GM19397 (cell line): ENCODE measurements around the gene MS4A2.
"Not testable (repeated sequence)": the region's sequence is repeated elsewhere in the genome, so short reads cannot be mapped to it uniquely, and the experiment has no call there.

ENCODE experiments used
- ATAC-seq: cut with Tn5 transposase; IDR thresholded peaks from one replicate; pipeline ENCODE4 v1.9.1; 2021; ENCODE audit warnings: mild to moderate bottlenecking, moderate library complexity; ENCODE audit not compliant: unreplicated experiment

The MS4A2 gene

DNA sequence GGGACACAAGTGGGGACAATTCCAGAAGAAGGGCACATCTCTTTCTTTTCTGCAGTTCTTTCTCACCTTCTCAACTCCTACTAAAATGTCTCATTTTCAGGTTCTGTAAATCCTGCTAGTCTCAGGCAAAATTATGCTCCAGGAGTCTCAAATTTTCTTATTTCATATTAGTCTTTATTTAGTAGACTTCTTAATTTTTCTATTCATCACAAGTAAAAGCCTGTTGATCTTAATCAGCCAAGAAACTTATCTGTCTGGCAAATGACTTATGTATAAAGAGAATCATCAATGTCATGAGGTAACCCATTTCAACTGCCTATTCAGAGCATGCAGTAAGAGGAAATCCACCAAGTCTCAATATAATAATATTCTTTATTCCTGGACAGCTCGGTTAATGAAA is at the start of gene MS4A2:
MS4A2 (plus strand) TSS at position 301 of the 400 bp plus-strand sequence. CDS start 102 bp downstream, outside the sequence.
- no peak for ATAC-seq

DNA sequence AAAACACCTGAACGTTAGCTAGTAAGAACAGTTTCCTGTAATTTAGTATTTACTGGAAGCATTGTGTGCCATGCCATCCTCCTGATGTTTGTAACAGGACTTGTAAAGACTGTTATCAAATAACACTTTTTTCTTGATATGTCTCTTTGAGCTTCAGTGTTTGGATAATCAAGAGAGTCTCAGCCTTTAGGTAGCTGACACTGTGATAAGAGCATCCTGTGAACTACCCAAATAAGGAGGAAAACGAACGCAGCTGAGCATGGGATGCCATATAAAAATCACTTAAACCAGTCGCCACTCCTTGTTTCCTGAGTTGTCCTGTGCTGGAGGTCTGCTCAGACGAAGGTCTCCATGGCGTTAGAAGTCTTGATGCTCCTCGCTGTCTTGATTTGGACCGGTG is 48.4 kb upstream of the MS4A2 start, which contains the start of gene OOSP2:
OOSP2 (plus strand) TSS at position 301 of the 400 bp plus-strand sequence; CDS start at position 352, 51 bp downstream.
- no peak for ATAC-seq

DNA sequence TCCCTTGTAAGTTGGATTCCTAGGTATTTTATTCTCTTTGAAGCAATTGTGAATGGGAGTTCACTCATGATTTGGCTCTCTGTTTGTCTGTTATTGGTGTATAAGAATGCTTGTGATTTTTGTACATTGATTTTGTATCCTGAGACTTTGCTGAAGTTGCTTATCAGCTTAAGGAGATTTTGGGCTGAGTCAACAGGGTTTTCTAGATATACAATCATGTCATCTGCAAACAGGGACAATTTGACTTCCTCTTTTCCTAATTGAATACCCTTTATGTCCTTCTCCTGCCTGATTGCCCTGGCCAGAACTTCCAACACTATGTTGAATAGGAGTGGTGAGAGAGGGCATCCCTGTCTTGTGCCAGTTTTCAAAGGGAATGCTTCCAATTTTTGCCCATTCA is 38.0 kb upstream of the MS4A2 start:
- ATAC-seq = not testable (repeated sequence)

DNA sequence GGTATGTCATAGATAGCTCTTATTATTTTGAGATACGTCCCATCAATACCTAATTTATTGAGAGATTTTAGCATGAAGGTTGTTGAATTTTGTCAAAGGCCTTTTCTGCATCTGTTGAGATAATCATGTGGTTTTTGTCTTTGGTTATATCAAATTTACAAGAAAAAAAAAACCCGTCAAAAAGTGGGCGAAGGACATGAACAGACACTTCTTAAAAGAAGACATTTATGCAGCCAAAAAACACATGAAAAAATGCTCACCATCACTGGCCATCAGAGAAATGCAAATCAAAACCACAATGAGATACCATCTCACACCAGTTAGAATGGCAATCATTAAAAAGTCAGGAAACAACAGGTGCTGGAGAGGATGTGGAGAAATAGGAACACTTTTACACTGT is 37.6 kb upstream of the MS4A2 start:
- not testable (repeated sequence) for ATAC-seq

DNA sequence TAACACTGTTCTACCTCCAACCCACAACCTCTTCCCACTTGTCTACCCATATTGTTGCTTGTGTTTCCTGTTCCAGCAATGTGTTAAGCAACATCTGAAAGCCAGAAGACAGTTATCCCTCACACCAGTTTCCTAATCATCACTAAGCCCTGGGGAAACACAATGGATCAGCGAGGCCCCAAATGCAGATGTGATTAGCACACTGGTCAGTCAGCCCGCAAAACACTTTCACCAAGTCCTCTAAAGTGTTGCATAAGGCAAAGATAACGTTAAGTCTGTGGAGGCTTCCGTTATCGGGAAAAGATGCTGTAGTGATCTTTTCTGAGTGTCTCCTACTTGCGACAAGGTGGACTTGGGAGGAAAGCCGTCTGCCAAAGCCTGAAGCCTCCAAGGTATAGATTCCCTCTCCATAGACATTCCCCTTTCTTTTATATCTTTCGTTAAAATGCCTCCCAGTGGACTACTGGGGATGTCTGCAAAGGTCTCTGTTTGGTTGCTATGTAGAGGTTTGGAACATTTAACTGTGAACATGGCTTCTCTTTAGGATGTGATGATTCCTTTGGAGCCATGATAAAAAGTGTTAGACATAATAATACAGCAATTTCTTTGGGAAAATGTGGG is 32.0 kb upstream of the MS4A2 start, which contains the start of gene MS4A3:
MS4A3 (plus strand) TSS at position 317 of the 621 bp plus-strand sequence. CDS start 4,496 bp downstream, outside the sequence.
- no peak for ATAC-seq

DNA sequence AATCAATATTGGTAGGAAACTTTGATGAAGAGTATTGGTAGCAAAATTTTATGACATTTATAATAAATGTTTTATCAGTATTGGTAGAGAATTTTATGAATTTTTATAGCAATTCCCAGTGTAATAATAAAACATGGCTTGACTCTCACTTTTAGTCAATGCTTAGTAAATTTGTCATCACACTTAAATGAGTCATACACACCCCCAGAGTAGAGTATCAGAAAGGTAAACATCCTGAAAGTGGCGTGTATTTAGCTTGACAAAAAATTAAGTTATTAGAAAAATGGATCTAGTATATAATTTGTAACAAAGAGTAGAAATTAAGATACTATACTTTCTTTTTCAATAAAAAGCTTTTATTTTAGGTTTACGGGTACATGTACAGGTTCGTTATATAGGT is 29.4 kb upstream of the MS4A2 start:
- no peak for ATAC-seq

DNA sequence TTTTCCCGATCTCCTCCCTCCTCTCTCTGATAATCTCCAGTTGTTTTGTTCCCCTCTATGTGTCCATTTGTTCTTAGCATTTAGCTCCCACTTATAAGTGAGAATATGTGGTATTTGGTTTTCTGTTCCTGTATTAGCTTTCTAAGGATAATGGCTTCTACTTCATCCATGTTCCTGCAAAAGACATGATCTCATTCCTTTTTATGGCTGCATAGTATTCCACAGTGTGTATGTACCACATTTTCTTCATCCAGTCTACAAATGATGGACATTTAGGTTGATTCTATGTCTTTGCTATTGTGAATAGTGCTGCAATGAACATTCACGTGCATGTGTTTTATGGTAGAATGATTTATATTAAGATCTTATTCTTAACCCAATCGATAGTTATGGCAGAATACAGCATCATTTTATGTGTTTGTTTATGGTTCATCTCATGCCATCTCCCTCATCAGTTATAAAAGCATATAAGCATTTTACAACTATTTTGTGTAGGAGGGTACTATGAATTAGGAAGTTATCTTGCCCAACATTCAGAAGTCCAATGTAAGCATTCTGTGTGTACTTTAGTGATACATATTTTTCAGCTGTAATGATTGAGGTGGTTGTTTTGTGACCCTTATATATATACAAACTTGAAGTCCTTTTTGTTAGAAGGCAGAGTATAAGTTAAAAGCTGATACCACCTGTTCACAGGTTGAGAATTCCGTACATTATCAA is 28.8 kb upstream of the MS4A2 start:
- ATAC-seq = no peak

DNA sequence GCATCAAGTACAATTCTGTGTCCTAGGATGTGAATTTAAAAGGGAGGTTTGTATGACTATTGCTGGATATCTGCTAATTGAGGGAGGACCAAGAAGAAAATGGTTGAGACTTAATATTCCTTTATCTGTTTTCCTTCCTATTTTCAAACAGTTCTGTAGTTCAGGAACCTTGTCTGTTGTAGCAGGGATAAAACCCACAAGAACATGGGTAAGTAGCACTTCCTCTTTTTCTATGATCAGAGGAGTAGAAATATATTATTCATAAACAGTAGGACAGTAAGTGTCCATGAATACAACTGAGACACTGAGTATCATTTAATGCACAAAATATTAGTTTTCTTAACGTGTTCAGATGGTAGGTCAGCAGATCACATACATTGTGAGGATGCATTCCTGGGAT is 24.4 kb upstream of the MS4A2 start:
- ATAC-seq = no peak

DNA sequence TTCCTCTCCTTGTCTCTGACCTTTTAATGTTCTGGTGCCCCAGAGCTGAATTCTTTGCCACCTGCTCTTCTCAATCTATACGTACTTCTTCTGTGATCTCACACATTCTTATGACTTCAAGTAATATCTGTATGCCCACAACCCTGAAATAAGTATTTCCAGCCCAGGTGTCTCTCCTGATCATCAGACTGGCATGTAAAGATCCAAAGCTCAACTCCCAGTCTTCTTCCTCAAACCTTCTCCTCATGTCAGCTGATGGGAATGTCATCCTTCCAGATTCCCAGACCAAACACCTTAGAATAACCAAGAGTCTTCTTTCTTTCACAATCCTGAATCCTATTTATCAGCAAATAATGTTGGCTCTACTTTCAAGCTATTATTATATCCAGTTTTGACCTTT is 22.7 kb upstream of the MS4A2 start:
- ATAC-seq = no peak

DNA sequence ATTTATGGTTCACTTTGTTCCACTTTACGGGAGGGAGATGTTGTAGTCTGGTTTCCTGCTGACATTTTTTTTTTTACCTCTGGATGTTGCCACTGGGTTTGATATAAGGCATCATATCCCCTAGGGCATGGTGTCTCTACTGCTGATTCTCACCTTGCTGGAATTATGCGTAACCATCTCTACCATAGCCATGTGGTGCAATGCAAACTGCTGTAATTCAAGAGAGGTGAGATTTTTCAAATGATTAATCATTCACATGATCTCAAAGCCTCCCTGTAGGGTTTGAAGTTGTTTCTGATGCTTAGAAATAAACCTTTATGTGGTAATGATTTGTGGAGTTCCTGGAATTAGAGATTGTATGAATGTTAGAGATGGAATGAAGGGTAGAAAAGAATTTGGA is 19.0 kb upstream of the MS4A2 start:
- no peak for ATAC-seq

DNA sequence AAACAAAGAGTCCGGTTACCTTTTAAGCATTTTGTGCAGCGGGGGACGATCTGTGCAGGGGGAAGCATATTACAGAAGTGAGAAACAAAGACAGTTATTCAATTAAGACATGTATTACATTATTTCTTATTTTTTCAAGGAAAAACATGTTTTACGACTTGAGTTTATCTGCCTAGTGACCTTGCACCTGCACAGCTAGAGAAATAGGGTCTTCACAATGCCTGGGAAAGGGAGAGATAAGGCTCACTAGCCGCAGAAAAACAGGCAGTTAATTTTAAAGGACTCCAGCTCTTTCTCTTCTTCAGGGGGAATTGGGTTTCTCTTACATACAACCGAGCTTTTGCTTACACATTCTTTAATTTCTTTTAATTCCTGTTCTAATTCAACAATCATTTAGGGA is 16.8 kb upstream of the MS4A2 start:
- ATAC-seq = not testable (repeated sequence)

DNA sequence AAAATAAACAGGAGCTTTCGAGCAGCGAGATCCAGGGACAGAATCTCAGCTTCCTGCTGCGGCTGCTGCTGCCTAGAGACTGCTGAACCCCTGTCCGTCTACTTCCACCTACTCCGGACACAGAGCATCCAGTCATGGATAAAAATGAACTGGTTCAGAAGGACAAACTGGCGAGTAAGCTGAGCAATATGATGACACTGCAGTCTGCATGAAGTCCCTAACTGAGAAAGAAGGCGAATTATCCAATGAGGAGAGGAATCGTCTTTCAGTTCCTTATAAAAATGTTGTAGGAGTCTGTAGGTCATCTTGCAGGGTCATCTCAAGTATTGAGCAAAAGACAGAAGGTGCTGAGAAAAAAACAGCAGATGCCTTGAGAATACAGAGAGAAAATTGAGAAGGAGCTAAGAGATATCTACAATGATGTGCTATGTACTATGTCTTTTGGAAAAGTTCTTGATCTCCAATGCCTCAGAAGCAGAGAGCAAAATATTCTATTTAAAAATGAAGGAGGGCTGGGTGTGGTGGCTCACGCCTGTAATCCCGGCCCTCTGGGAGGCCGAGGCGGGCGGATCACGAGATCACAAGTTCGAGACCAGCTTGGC is 11.1 kb upstream of the MS4A2 start:
- ATAC-seq = no peak

DNA sequence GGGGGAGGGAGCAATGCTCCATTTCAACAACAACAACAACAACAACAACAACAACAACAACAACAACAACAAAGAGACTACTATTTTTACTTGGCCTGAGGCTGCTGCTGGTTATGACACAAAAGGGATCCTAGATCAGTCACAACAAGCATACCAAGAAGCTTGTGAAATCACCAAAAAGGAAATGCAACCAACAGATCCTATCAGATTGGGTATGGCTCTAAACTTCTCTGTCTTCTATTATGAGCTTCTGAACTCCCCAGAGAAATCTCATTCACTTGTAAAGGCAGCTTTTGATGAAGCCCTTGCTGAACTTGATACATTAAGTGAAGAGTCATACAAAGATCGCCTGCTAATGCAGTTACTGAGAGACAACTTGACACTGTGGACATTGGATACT is 10.5 kb upstream of the MS4A2 start:
- no peak for ATAC-seq

DNA sequence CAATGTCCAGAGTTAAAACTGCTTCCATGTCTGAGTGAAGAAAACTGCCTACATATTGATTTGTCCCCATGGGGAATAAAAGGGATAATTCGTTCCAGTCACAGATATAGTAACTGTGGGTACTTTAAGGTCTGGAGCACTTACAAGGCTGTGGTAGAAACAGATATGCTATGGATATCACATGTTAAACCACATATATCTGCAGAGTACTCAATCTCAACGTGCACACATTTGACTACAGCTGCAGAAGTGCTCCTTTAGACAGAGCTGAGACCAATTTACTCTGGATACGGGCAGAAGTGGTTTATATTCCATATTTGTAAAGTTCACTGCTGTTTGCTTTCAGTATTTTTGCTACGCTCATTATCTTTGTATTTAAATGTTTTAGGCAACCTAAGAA is 9.7 kb upstream of the MS4A2 start:
- no peak for ATAC-seq

DNA sequence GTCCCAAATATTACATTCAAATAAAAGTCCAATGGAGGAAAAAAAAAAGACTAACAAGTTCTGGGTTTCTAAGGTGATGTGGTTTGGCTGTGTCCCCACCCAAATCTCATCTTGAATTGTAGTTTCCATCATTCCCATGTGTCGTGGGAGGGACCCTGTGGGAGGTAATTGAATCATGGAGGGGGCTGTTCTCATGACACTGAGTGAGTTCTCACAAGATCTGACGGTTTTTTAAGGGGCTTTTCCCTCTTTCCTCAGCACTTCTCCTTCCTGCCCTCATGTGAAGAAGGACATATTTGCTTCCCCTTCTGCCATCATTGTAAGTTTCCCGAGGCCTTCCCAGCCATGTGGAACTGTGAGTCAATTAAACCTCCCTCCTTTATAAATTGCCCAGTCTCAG is 7.9 kb upstream of the MS4A2 start:
- ATAC-seq = no peak

DNA sequence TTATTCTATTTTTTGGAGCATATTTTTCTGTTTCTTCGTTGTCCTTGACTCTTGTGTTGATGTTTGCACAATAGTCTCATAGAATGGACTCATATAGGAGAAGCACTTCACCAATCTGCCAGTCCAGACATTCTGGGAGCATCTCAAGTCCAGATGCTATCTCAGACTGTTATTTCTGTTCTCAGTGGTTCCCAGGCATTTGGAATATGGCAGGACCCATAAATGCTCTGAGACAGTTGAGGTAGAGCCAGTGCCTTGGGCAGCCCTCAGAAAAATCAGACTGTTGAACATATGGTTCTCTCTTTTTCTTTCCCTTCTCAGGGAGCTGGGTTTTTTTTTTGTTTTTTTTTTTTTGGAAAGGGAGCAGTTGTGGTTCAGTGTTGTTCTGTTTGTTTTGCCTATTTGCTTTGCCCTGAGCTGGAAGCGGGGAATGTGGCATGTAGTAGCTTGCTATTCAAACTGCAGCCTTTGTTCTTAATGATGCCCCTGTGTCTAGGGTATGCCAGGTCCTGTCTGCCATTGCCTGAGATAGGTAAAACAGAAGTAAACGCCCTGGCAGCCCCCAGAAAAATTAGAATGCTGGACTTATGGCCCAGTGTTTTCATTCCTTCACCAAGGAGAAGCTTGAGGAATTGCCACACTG is 3.7 kb upstream of the MS4A2 start:
- no peak for ATAC-seq

DNA sequence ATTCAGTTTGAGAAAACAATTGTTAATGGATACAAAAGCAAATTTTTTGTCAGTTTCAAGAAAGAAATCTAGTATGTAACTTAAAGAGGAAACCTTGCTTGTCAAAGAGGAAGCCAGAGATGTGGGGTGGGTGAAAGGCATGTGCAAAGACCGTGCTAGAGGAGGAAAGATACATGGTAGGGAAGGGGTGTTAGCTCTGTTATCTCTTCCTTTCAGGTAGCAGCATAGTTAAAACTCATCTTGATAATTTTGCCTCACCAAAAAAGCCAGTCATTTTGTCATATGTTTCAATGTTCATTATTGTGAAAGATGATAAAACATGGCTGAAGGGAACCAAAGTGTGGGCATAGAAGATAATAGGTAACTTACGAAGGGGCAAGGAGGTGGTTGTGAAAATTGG is 2.6 kb upstream of the MS4A2 start:
- ATAC-seq = no peak

DNA sequence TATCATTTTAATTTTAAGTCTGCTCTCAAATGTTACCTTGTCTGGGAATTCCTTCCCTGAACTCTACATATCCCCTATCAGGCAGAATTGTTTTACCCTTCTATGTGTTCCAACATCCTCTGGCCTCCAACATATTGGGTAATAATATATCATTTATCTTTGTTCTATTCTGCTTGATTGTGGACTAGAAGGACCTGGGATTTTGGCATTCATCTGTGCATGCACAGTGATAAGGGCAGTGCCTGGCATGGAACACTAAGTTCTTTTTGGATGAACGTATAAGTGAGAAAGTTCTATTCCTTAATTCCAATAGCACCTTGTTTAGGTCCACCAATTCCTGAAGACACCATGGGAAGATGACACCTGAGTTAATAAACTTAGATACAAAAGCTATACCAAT is 1.2 kb upstream of the MS4A2 start:
- no peak for ATAC-seq

DNA sequence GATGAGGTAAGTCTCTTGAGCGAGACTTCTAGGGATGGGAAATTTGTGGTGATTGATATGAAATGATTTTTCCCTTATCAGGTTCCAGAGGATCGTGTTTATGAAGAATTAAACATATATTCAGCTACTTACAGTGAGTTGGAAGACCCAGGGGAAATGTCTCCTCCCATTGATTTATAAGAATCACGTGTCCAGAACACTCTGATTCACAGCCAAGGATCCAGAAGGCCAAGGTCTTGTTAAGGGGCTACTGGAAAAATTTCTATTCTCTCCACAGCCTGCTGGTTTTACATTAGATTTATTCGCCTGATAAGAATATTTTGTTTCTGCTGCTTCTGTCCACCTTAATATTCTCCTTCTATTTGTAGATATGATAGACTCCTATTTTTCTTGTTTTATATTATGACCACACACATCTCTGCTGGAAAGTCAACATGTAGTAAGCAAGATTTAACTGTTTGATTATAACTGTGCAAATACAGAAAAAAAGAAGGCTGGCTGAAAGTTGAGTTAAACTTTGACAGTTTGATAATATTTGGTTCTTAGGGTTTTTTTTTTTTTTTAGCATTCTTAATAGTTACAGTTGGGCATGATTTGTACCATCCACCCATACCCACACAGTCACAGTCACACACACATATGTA is 7.1 kb downstream of the MS4A2 start:
- ATAC-seq = no peak

DNA sequence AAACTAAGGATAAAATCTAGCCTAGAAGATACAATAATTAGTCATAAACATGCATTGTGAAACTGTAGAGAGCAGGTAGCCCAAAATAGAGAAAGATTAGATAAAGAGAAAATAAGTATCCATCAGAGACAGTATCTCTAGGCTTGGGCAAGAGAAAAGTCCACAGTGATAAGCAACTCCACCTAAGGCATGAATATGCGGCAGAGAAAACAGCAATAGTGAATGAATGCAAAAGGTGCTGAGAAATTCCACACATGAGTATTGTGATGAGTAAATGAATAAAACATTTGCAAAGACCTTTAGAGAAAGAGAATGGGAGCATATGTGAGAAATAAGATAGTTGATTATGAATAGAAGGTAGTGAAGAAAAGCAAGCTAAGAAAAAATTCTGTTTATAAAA is 8.7 kb downstream of the MS4A2 start:
- ATAC-seq = no peak

DNA sequence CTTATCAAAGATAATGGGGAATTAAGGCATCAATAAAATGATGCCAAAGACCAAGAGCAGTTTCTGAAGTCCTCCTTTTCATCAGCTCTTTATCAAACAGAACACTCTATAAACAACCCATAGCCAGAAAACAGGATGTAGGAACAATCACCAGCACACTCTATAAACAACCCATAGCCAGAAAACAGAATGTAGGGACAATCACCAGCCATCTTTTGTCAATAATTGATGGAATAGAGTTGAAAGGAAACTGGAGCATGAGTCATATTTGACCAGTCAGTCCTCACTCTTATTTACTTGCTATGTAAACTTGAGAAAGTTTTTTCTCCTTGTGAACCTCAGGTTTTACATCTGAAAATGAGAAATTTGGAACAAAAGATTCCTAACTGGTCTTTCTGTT is 10.0 kb downstream of the MS4A2 start:
- no peak for ATAC-seq
